ENCODE results near the gene ZSWIM3. TPM values are rescaled to one million over a fixed set of nuclear protein-coding genes. Genes with fewer than 3 reads are reported as not detected.

ZSWIM3 gene
- total RNA-seq, 5 donors from 2014 or later (not counting 1 experiment from before 2014, with no cell fraction given), result 1.4 to 7.5 (median 5.6) TPM

- Histone ChIP-seq H3K27me3 (replicated peaks in 1 of 2; ENCODE audit: control insufficient read depth in 2 of 2, extremely low read depth in 1 of 2, insufficient read depth in 2 of 2, low read length in 1 of 2) (peaks cover 0 to 7% of the 10 kb centered on the region in 2 experiments), H3K4me1 (ENCODE audit: control insufficient read depth in 1 of 2, extremely low read depth in 1 of 2, insufficient read depth in 2 of 2, low read length in 2 of 2) (peaks cover 0 to 3% of the 10 kb centered on the region in 2 experiments), H3K4me3 (ENCODE audit: control insufficient read depth in 1 of 2, extremely low read depth in 1 of 2, low read length in 1 of 2) (no peak overlapping the region), H3K27ac (ENCODE audit: low read length) (no peak overlapping the region), H3K9me3 (no peaks in the 10 kb centered on the region), H3K36me3 (ENCODE audit: control insufficient read depth in 2 of 2, extremely low read depth in 1 of 2, insufficient read depth in 1 of 2, low read length in 1 of 2) (no peaks in the 10 kb centered on the region)
- no peak for DNase-seq
- Mint-ChIP-seq H3K9me3 (no peaks in the 10 kb centered on the region), H3K27me3 (peaks cover 0 to 2% of the 10 kb centered on the region in 2 donors), H3K27ac (no peak overlapping the region), H3K4me1 (peaks cover 0 to 6% (median 5%) of the 10 kb centered on the region in 3 donors), H3K4me3 (no peak overlapping the region), H3K36me3 (no peaks in the 10 kb centered on the region)
- 97% methylated on average over 8 of the region's 14 CpGs for WGBS (ENCODE audit: insufficient coverage)
- POLR2A ChIA-PET, result no interaction called here
- ATAC-seq (replicated peaks in 1 of 4), result no peak
- CTCF ChIA-PET, result interaction anchor here in 1 of 2 donors (0.7 kb wide), 1 partner anchor 158 kb away, joined by 3 read pairs; no protein-coding TSS in a partner anchor
Observed at GRCh38 chr20:45927071-45927878, 69.9 kb downstream of the ZSWIM3 start.

Other genes starting within 250 kb of the ZSWIM3 start
- not detected for gene WFDC10A, start 227.9 kb upstream of the ZSWIM3 start, total RNA-seq
- not detected for gene WFDC9, start 226.3 kb upstream of the ZSWIM3 start, total RNA-seq
- gene WFDC11, start 187.4 kb upstream of the ZSWIM3 start, total RNA-seq, result not detected
- not detected for gene WFDC13, start 155.6 kb upstream of the ZSWIM3 start, total RNA-seq
- gene WFDC10B, start 152.6 kb upstream of the ZSWIM3 start, total RNA-seq, result not detected
- not detected for gene SPINT4, start 135.3 kb upstream of the ZSWIM3 start, total RNA-seq
- gene WFDC3, start 65.7 kb upstream of the ZSWIM3 start, total RNA-seq, result not detected
- 10 to 100 TPM; 14.7 to 25.3 (median 20.5) TPM for gene DNTTIP1, start 65.7 kb upstream of the ZSWIM3 start, total RNA-seq
- gene UBE2C, start 45.0 kb upstream of the ZSWIM3 start, total RNA-seq, result 1 to 10 TPM in 3 of 5 donors, under 1 TPM in 2; 0.44 to 2.4 (median 1.2) TPM
- gene TNNC2, start 30.3 kb upstream of the ZSWIM3 start, total RNA-seq, result 1 to 10 TPM in 1 of 5 donors, under 1 TPM in 3, not detected in 1; 0.41 to 1.3 (median 0.70) TPM
- 1 to 10 TPM; 1.1 to 3.5 (median 2.1) TPM for gene SNX21, start 23.8 kb upstream of the ZSWIM3 start, total RNA-seq
- gene ACOT8, start 222 bp upstream of the ZSWIM3 start, total RNA-seq, result 10 to 100 TPM; 20.4 to 33.9 (median 32.0) TPM
- 10 to 100 TPM in 3 of 5 donors, 1 to 10 TPM in 2; 8.3 to 17.2 (median 14.6) TPM for gene ZSWIM1, start 23.6 kb downstream of the ZSWIM3 start, total RNA-seq
- 1 to 10 TPM in 4 of 5 donors, under 1 TPM in 1; 0.68 to 4.6 (median 3.6) TPM for gene SPATA25, start 30.0 kb downstream of the ZSWIM3 start, total RNA-seq
- 1 to 10 TPM; 3.1 to 6.9 (median 6.1) TPM for gene NEURL2, start 33.6 kb downstream of the ZSWIM3 start, total RNA-seq
- 100 to 1,000 TPM in 1 of 5 donors, 10 to 100 TPM in 4; 55.5 to 101 (median 85.1) TPM for gene CTSA, start 33.7 kb downstream of the ZSWIM3 start, total RNA-seq
- gene PLTP, start 54.5 kb downstream of the ZSWIM3 start, total RNA-seq, result 1 to 10 TPM in 3 of 5 donors, under 1 TPM in 1, not detected in 1; 0.35 to 1.7 (median 1.4) TPM
- 10 to 100 TPM; 74.4 to 78.7 (median 74.6) TPM for gene PCIF1, start 77.1 kb downstream of the ZSWIM3 start, total RNA-seq
- 100 to 1,000 TPM in 1 of 5 donors, 10 to 100 TPM in 4; 58.6 to 106 (median 68.3) TPM for gene ZNF335, start 114.6 kb downstream of the ZSWIM3 start, total RNA-seq
- 1 to 10 TPM in 2 of 5 donors, under 1 TPM in 3; 0.15 to 3.4 (median 0.47) TPM for gene MMP9, start 151.3 kb downstream of the ZSWIM3 start, total RNA-seq
- under 1 TPM in 1 of 5 donors, not detected in 4; 0.05 TPM for gene SLC12A5, start 171.6 kb downstream of the ZSWIM3 start, total RNA-seq
- 10 to 100 TPM; 21.0 to 43.1 (median 39.7) TPM for gene NCOA5, start 232.3 kb downstream of the ZSWIM3 start, total RNA-seq

Data from T-cell (primary cell).